AG09319 (cell line): ENCODE data around the gene AGTPBP1.

Source experiments
- DNase-seq: peaks from one replicate; pipeline ENCODE4 v3.0.0-alpha.2; 2010; ENCODE audit warnings: low read depth; ENCODE audit errors: extremely low read depth
- CTCF ChIP-seq: IDR thresholded peaks from 2 replicates; pipeline ENCODE4 v1.5.1; 2011; ENCODE audit warnings: low read depth, mild to moderate bottlenecking, inconsistent platforms, low read length, moderate library complexity

AGTPBP1 gene

GRCh38 chr9:85523202-85523601 lies 218.6 kb downstream of the AGTPBP1 start:
- DNase-seq = no peak
- no peak for TF ChIP-seq CTCF

DNA sequence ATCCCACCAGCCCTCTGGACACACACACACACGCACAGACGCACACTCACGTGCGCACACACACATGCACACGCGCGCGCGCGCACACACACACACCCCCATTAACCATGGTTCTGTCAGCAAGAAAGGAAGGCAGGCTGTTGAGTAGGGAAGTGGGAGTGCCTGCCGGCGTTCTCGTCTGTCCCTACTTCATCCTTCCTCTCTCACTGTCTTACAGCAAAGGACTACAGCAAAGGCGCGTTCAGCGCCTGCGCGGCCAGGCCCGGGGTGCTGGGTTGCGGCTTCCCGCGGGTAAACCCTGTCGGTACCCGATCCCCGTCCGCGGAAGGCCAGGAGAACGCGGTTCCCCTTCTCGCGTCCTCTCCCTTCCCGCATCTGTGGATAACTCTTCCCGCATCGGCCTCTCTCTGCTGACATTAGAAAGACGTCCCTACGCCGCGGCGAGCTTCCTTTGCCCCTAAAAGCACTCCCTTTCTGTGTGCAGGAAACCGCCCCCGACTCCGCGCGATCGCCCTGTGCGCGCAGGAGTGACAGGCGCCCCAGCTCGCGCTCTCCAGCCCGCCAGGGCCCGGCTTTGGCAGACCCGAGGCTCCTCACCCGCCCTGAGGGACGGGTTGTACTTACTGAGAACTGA lies 219.2 kb downstream of the AGTPBP1 start:
- no peak for DNase-seq

GRCh38 chr9:85521371-85522197 lies 220.2 kb downstream of the AGTPBP1 start:
- no peak for DNase-seq
- no peak for TF ChIP-seq CTCF

More for the DNA sequence above, 219.2 kb downstream of the AGTPBP1 start:
- TF ChIP-seq CTCF = no peak

- no peak for TF ChIP-seq CTCF
- DNase-seq = no peak
Observed at GRCh38 chr9:85516976-85517637, 224.6 kb downstream of the AGTPBP1 start.

- DNase-seq = no peak
- TF ChIP-seq CTCF = no peak
Observed at GRCh38 chr9:85516455-85516854, 225.3 kb downstream of the AGTPBP1 start.

- DNase-seq = no peak
- no peak for TF ChIP-seq CTCF
Observed at GRCh38 chr9:85515021-85515420, 226.7 kb downstream of the AGTPBP1 start.

- no peak for DNase-seq
- TF ChIP-seq CTCF = no peak
Observed at GRCh38 chr9:85514256-85514655, 227.5 kb downstream of the AGTPBP1 start.
